DMS79 treated with DMSO at 0.1 percent for 48 hours (cell line): ENCODE results near the gene TDRD12.

ENCODE experiments used
- DNase-seq: peaks from one replicate; lab custom pipeline; 2025; lab: John Stamatoyannopoulos, UW

TDRD12 gene

DNA sequence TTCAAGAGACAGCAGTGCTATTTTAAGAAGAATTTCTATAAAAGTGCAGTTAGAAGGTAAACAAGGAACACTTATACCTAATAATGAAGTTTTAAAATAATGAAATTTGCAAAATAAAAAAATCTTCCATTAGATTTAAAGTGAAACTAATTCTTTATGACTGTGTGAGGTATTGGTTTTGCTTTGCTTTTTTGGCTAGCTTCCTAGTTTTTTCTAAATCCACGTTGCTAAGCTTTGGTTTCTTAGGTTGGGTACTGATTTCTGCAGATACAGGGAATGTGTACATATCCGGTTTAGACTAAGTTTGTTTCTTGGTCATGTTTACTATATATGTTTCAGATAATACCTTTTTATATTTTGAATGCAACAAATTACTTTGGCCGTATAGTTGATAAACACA lies 90.2 kb downstream of the TDRD12 start:
- no peak for DNase-seq

- DNase-seq = no peak
These were observed 90.9 kb downstream of the TDRD12 start for GRCh38 chr19:32810452-32810851.

DNA sequence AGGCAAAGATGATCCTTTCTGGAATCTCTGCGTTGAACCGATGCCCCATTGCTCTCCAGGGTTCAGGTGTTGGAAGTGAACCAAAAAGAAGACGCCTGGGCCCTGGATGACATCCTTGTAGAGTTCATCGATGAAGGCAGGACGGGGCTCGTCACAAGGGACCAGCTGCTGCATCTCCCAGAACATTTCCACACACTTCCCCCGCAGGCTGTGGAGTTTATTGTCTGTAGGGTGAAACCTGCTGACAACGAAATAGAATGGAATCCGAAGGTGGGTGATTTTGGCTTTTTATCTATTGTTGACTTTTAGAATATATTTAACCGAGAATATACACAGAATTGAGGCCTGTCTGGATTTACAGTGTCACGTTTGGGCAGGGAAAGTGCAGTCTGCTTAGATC lies 91.6 kb downstream of the TDRD12 start:
- no peak for DNase-seq

DNA sequence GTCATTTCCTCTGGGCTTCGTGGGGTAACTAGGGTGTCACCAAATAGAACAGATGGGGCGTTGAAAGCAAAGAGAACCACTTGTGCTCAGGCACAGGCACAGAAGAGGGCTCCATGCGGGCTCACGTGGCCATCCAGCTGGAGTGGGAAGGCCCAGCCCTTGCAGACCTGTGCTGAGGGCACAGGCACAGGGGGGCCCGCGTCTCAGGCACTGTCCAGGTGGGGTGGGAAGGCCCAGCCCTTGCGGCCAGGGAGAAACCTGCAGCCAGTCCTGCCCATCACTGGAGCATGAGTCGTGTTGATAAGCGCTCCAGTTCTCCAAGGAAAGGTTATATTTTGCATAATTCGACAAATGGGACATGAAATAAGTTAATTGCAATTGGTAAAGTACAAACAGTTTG lies 92.5 kb downstream of the TDRD12 start:
- DNase-seq = no peak

DNA sequence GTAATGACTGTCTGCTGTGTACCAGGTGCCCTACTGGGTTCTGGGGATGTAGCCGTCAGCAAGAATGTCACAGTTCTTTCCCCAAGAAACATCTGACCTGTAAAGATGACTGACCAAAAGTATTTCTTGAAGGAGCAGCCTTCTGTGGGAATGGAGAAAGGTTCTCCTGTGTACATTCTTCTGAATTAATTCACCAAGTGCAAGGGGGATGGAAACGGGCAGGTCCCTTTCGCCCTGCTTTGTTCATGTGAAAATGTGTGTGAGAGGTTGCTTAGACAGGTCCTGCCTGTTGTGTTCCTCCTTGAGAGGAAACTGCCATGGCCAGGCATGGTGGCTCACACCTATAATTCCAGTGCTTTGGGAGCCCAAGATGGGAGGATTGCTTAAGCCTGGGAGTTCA lies 93.0 kb downstream of the TDRD12 start:
- DNase-seq = no peak

GRCh38 chr19:32813862-32814425 lies 94.4 kb downstream of the TDRD12 start:
- DNase-seq = no peak

DNA sequence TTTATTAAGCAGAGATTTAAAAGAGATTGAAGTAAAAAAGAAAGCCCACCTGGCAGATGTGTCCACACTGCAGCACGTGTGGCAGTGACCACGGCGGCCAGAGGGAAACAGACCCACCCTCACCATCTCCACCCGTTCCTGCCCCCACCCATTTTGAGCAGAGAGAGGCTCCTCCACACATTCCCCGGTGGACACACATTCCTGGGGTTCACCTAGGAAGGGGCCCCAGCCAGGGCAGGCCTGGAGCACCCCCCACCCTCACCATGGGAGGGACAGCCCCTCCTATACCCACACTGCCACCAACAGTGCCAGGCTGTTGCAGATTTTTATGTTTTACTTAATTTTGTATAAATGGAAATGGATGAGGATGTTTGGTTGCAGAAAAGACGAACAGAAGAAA lies 95.1 kb downstream of the TDRD12 start:
- no peak for DNase-seq

GRCh38 chr19:32816555-32817099 lies 97.1 kb downstream of the TDRD12 start:
- peak; percentile 70 for DNase-seq

GRCh38 chr19:32817569-32818476 lies 98.3 kb downstream of the TDRD12 start:
- DNase-seq = peak; percentile 52

GRCh38 chr19:32818536-32818935 lies 99.0 kb downstream of the TDRD12 start:
- no peak for DNase-seq

GRCh38 chr19:32819419-32820400 lies 100.1 kb downstream of the TDRD12 start:
- no peak for DNase-seq

GRCh38 chr19:32822916-32823746 lies 103.6 kb downstream of the TDRD12 start:
- DNase-seq = no peak

DNA sequence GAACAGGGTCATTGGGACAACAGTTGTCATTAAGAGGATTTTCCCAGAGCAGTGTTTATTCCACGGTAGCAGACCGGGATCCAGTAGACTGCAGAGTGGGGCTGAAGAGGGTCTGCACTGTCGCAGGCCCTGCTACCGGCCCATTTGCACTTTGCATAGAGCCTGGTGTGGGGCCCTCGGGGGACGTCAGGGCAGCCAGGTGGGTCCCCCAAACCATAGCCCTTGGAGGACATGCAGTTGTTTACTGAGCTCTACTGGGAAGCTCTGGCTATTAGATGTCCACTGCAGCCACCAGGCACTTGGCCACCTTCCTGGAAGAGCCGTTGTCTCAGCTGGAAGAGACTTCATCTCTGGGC lies 104.2 kb downstream of the TDRD12 start:
- no peak for DNase-seq

DNA sequence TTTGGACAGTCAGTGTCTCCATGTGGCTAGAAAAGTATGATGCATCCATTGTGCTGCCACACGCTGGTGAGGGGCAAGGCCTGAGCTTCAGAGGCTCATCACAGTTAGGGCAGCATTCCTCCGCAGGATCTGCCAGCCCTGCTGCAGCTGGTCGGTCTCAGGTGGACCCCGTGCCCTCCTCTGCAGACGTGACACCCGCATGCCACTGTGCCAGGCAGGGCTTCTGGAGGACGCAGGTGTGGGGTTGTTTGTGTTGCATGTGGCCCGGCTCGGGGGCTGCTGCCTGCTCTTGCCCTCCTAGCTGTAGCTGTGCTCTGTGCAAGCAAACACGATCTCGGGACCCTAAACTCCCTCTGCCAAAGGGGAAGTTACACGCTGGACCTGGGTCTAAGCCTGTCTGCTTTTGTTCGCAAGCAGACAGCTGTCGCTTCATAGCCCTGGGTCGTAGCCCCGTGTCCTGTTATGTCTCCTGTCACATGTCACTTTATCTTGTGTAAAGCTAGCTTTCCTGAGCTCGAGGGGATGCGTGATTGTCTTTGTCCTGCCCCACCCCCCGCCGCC lies 104.7 kb downstream of the TDRD12 start:
- no peak for DNase-seq

GRCh38 chr19:32824916-32825608 lies 105.5 kb downstream of the TDRD12 start:
- no peak for DNase-seq

DNA sequence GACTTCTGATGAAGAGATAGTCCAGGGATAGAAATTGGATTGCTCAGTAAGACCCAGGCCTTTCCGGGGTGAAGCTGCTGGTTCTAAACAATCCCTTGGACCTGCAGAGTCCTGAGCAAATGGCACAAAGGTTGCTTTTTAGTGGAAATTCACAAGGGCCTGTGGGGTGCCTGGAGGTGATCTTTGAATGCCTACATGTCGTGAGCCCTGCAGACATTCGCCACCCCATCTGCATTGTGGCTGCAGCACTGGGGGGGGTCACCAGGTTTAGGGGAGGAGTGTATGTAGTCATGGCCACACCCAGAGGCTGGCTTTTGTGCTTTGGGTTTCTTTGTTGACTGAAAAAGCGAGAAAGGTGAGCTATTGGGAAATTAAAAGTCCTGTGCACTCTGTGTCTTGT lies 108.6 kb downstream of the TDRD12 start:
- no peak for DNase-seq

DNA sequence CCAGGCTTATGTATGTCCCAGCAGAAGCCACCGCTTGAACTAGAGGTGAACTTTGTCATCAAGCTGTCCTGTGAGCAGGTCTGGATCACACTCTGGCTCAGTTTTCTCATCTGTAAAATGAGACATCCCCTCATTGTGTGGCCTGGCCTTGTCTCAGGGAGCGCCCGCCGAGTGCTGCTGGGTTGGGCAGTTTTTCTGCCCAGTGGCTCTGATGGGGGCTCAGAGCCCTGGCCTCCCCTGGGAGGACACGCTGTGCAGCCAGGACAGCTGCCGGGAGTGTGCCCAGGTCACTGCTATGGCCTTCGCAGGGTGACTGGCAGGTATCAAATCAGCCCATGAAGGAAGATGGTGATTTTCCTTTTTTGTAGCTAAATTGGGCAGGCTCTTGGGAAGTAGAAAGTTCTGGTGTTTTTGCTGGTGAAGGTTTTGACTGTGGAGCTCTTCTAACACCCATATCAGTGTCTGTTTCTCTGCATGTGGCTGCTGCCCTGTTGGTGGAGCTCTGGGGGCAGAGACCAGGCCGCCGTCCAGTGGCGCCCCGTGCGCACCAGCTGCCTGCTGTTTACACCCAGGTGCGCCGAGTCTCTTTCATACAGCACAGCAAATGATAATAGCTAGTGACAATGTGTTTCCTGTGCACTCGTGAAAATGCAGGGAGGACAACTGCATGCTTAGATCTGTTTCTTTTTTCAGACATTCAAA lies 109.2 kb downstream of the TDRD12 start:
- no peak for DNase-seq

DNA sequence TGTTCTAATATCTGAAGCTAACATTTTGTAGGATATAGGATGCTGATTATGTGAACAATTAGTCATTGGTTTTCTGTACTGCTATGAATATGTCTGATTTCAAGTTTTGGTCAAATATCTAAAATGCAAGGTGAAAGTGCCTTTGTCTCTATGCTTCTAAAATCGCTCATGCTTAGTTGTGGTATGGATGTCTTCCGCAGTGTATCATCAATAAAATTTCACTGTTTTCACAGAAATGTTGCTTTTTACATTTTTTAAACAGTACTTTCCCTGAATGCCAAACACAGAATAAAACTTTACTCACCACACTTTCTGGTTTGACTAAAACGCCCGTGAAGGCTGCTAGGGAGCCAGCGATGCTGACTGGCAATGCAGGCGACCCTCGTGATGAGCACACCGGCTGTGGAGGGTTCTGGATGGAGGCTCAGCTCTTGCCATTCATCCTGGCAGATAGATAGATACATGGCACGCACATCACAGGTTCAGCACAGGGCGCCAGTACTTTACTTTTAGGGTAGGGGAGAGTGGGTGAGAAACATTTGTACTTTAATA lies 109.9 kb downstream of the TDRD12 start:
- no peak for DNase-seq

- no peak for DNase-seq
These were observed 110.9 kb downstream of the TDRD12 start for GRCh38 chr19:32830231-32831014.
